ENCODE data around the gene ASIC2. TPM values are rescaled to one million over a fixed set of nuclear protein-coding genes. Genes with fewer than 3 reads are reported as not detected.

The ASIC2 gene
- total and polyA plus RNA-seq, 2 donors (not counting 3 experiments of a cell fraction or from before 2014, with no cell fraction given): not detected

GRCh38 chr17:32964541-32964940 is 328.6 kb downstream of the ASIC2 start:
- H3K4me1 ChIP-seq (ENCODE audit: control insufficient read depth, extremely low read depth, insufficient read depth, low read length): no peaks in the 10 kb centered on the region
- no peak overlapping the region for H3K4me3 ChIP-seq (replicated peaks in 1 of 3; ENCODE audit: insufficient read depth in 1 of 3, low read depth in 1 of 3, low read length in 3 of 3)
- no peak overlapping the region for H3K4me2 ChIP-seq (ENCODE audit: insufficient read depth, low read length)
- no peaks in the 10 kb centered on the region for H4K20me1 ChIP-seq (replicated peaks; ENCODE audit: control insufficient read depth, extremely low read depth, insufficient read depth, low read length)
- FAIRE-seq (no peak), DNase-seq (ENCODE audit: low read depth, low spot score) (no peak)
- CTCF ChIA-PET: no interaction called here
- POLR2A ChIA-PET: no interaction called here
- H3K27ac ChIP-seq (ENCODE audit: insufficient read depth, low read depth, low read length): no peak overlapping the region
- dilution Hi-C loops (cut with MboI; ENCODE audit: extremely low pct_ligation_motif_present, low sequenced_read_pairs) (no loop called here), intact Hi-C loops (cut with micrococcal nuclease) (no loop called here)
- H2AFZ ChIP-seq (ENCODE audit: low read depth, low read length): no peak overlapping the region
- no peaks in the 10 kb centered on the region for H3K79me2 ChIP-seq (ENCODE audit: control insufficient read depth, insufficient read depth, low read length)
- no TSS peak for BruUV-seq (replicated peaks)
- TF ChIP-seq CTCF (IDR thresholded peaks at IDR 0.05; ENCODE audit: extremely low read depth in 1 of 2, insufficient read depth in 1 of 2, low read depth in 1 of 2, low read length in 2 of 2) (no peak), EZH2 (IDR thresholded peaks at IDR 0.05; ENCODE audit: borderline replicate concordance, low read depth, low read length, severe bottlenecking) (no peak), MAX (IDR thresholded peaks at IDR 0.05; ENCODE audit: insufficient read depth, insufficient read length) (no peak), FOS (IDR thresholded peaks at IDR 0.05; ENCODE audit: borderline replicate concordance, insufficient read depth, low read length) (no peak), POLR2A (IDR thresholded peaks at IDR 0.05; ENCODE audit: low read depth, low read length) (no peak), MYC (IDR thresholded peaks at IDR 0.05; ENCODE audit: low read depth, low read length) (no peak), JUN (IDR thresholded peaks at IDR 0.05; ENCODE audit: borderline replicate concordance, insufficient read depth, insufficient read length, low read depth) (no peak), GATA2 (IDR thresholded peaks at IDR 0.05; ENCODE audit: insufficient read depth, insufficient read length, low read depth, low read length) (no peak), POLR2AphosphoS5 (IDR thresholded peaks at IDR 0.05; ENCODE audit: insufficient read depth, low read depth, low read length) (no peak)
- no peak overlapping the region for H3K9ac ChIP-seq (replicated peaks; ENCODE audit: extremely low read depth, insufficient read depth, low read length)
- no peaks in the 10 kb centered on the region for H3K9me1 ChIP-seq (replicated peaks; ENCODE audit: control insufficient read depth, extremely low read depth, insufficient read depth, low read length)
- H3K27me3 ChIP-seq (ENCODE audit: control insufficient read depth in 2 of 2, insufficient read depth in 2 of 2, low read length in 2 of 2): peaks cover 0 to 10% of the 10 kb centered on the region in 2 experiments
- no peaks in the 10 kb centered on the region for H3K36me3 ChIP-seq (ENCODE audit: control insufficient read depth in 2 of 2, extremely low read depth in 1 of 2, insufficient read depth in 2 of 2, low read length in 2 of 2)
- H3K9me3 ChIP-seq (replicated peaks; ENCODE audit: control insufficient read depth, insufficient read depth, low read length): no peaks in the 10 kb centered on the region

Data from endothelial cell of umbilical vein (primary cell).